ENCODE results near the gene ASXL2.
"Not testable (repeated sequence)": the region's sequence is repeated elsewhere in the genome, so short reads cannot be mapped to it uniquely, and the experiment has no call there.

ASXL2 gene

GRCh38 chr2:25832897-25833296 is 45.4 kb downstream of the ASXL2 start:
- DNase-seq (ENCODE audit: low spot score), result no peak

GRCh38 chr2:25831746-25832449 is 46.4 kb downstream of the ASXL2 start:
- DNase-seq (ENCODE audit: low spot score), result no peak

GRCh38 chr2:25829828-25830227 is 48.5 kb downstream of the ASXL2 start:
- no peak for DNase-seq (ENCODE audit: low spot score)

GRCh38 chr2:25829377-25829704 is 48.9 kb downstream of the ASXL2 start:
- no peak for DNase-seq (ENCODE audit: low spot score)

GRCh38 chr2:25828532-25829376 is 49.5 kb downstream of the ASXL2 start:
- DNase-seq (ENCODE audit: low spot score), result not testable (repeated sequence)

- DNase-seq (ENCODE audit: low spot score), result no peak
Observed at GRCh38 chr2:25825238-25825637, 53.0 kb downstream of the ASXL2 start.

GRCh38 chr2:25824718-25825117 is 53.6 kb downstream of the ASXL2 start:
- DNase-seq (ENCODE audit: low spot score), result no peak

- DNase-seq (ENCODE audit: low spot score), result no peak
Observed at GRCh38 chr2:25824216-25824615, 54.1 kb downstream of the ASXL2 start.

GRCh38 chr2:25822190-25823117 is 55.8 kb downstream of the ASXL2 start:
- no peak for DNase-seq (ENCODE audit: low spot score)

- DNase-seq (ENCODE audit: low spot score), result no peak
Observed at GRCh38 chr2:25821225-25822056, 56.8 kb downstream of the ASXL2 start.

GRCh38 chr2:25819597-25820039 is 58.7 kb downstream of the ASXL2 start:
- DNase-seq (ENCODE audit: low spot score), result no peak

GRCh38 chr2:25817630-25818029 is 60.7 kb downstream of the ASXL2 start:
- DNase-seq (ENCODE audit: low spot score), result no peak

- no peak for DNase-seq (ENCODE audit: low spot score)
Observed at GRCh38 chr2:25817006-25817405, 61.3 kb downstream of the ASXL2 start.

- DNase-seq (ENCODE audit: low spot score), result no peak
Observed at GRCh38 chr2:25816249-25816648, 62.0 kb downstream of the ASXL2 start.

- DNase-seq (ENCODE audit: low spot score), result no peak
Observed at GRCh38 chr2:25814681-25815080, 63.6 kb downstream of the ASXL2 start.

- DNase-seq (ENCODE audit: low spot score), result no peak
Observed at GRCh38 chr2:25810428-25810827, 67.9 kb downstream of the ASXL2 start.

- no peak for DNase-seq (ENCODE audit: low spot score)
Observed at GRCh38 chr2:25809646-25810045, 68.6 kb downstream of the ASXL2 start.

- no peak for DNase-seq (ENCODE audit: low spot score)
Observed at GRCh38 chr2:25808006-25808383, 70.3 kb downstream of the ASXL2 start.

- DNase-seq (ENCODE audit: low spot score), result no peak
Observed at GRCh38 chr2:25806941-25807340, 71.3 kb downstream of the ASXL2 start.

- DNase-seq (ENCODE audit: low spot score), result no peak
Observed at GRCh38 chr2:25805987-25806386, 72.3 kb downstream of the ASXL2 start.

- DNase-seq (ENCODE audit: low spot score), result no peak
Observed at GRCh38 chr2:25804338-25804737, 73.9 kb downstream of the ASXL2 start.

- no peak for DNase-seq (ENCODE audit: low spot score)
Observed at GRCh38 chr2:25799301-25799700, 79.0 kb downstream of the ASXL2 start.

Measured in HuH-7 (cell line).